Lower leg skin (tissue), 4 donors: ENCODE measurements around the gene SYTL1. TPM values are rescaled to one million over a fixed set of nuclear protein-coding genes. Genes with fewer than 3 reads are reported as not detected.

ENCODE experiments used
- DNase-seq, 2 donors: peaks; one replicate each; pipeline ENCODE4 v3.0.0-alpha.2; 2019; ENCODE audit warnings: low spot score in 2 of 2
- H3K4me3 ChIP-seq: fragments of 200-600 bp; sonication (generic); 2 replicates; pipeline ENCODE4 v1.5.1; 2017; ENCODE audit warnings: mild to moderate bottlenecking, low read depth; ENCODE audit not compliant: poor library complexity, severe bottlenecking
- CTCF ChIP-seq, 3 donors: fragments of 450-650 bp; IDR thresholded peaks; one replicate each; pipeline ENCODE4 v1.5.1; 2016; ENCODE audit warnings: antibody characterized with exemption in 3 of 3, mild to moderate bottlenecking in 3 of 3, moderate library complexity in 2 of 3
- POLR2A ChIP-seq, 2 donors: fragments of 450-650 bp; IDR thresholded peaks; one replicate each; pipeline ENCODE4 v1.6.1; 2016 to 2017; ENCODE audit warnings: antibody characterized with exemption in 2 of 2, mild to moderate bottlenecking in 1 of 2, moderate library complexity in 1 of 2
- WGBS, 2 donors: methylation state at CpG; one replicate each; pipeline ENCODE4 v1.1.5; 2018; 5-methylcytosine and 5-hydroxymethylcytosine counted together
- intact Hi-C: fragments of 100-400 bp; cut with DNase I; formaldehyde crosslinking; loops from one replicate; pipeline ENCODE4 v1.15.0; 2023; ENCODE audit warnings: low total_unique reads
- total RNA-seq, 4 donors: library from RNA; depleted of rRNA; stranded (reverse); fragments of >200 nt; gene quantifications; one replicate each; pipeline ENCODE4 v1.1.0, GENCODE V29; 2016

Gene SYTL1
- total RNA-seq, 4 donors from 2014 or later: 183 to 231 (median 219) TPM

GRCh38 chr1:27395441-27396195 is 53.8 kb downstream of the SYTL1 start:
- DNase-seq: peak; percentile 68 to 96
- no peak overlapping the region for H3K4me3 ChIP-seq
- TF ChIP-seq POLR2A (IDR thresholded peaks at IDR 0.05): no peak
- peak in 1 of 3 donors; percentile 89 for TF ChIP-seq CTCF (IDR thresholded peaks at IDR 0.05)
- 7 to 9% methylated on average over 10 of the region's 10 CpGs for WGBS, 2 donors
- intact Hi-C loops: loop anchor here (2.0 to 10.0 kb wide), 2 partner anchors 95 to 291 kb away; no protein-coding TSS in a partner anchor

- intact Hi-C loops: loop anchor here (10.0 kb wide), 1 partner anchor 292 kb away; no protein-coding TSS in a partner anchor
- TF ChIP-seq POLR2A (IDR thresholded peaks at IDR 0.05) (no peak), CTCF (IDR thresholded peaks at IDR 0.05) (no peak)
- H3K4me3 ChIP-seq: no peak overlapping the region
- 45 to 61% methylated on average over 3 of the region's 3 CpGs for WGBS, 2 donors
- no peak for DNase-seq
These were observed 55.3 kb downstream of the SYTL1 start for GRCh38 chr1:27397110-27397509.

GRCh38 chr1:27397749-27398148 is 55.9 kb downstream of the SYTL1 start:
- no peak overlapping the region for H3K4me3 ChIP-seq
- intact Hi-C loops: loop anchor here (10.0 kb wide), 1 partner anchor 293 kb away; no protein-coding TSS in a partner anchor
- no peak for DNase-seq
- 64 to 73% methylated on average over 7 of the region's 7 CpGs for WGBS, 2 donors
- TF ChIP-seq CTCF (IDR thresholded peaks at IDR 0.05) (no peak), POLR2A (IDR thresholded peaks at IDR 0.05) (no peak)

GRCh38 chr1:27398405-27399149 is 56.8 kb downstream of the SYTL1 start:
- no peak overlapping the region for H3K4me3 ChIP-seq
- intact Hi-C loops: loop anchor here (10.0 kb wide), 1 partner anchor 294 kb away; no protein-coding TSS in a partner anchor
- WGBS, 2 donors: 81% methylated on average over 2 to 4 of the region's 4 CpGs
- no peak for DNase-seq
- no peak for TF ChIP-seq CTCF (IDR thresholded peaks at IDR 0.05)
- no peak for TF ChIP-seq POLR2A (IDR thresholded peaks at IDR 0.05)

GRCh38 chr1:27399251-27400025 is 57.6 kb downstream of the SYTL1 start:
- intact Hi-C loops: loop anchor here (10.0 kb wide), 2 partner anchors 265 to 295 kb away; no protein-coding TSS in a partner anchor
- TF ChIP-seq CTCF (IDR thresholded peaks at IDR 0.05) (no peak), POLR2A (IDR thresholded peaks at IDR 0.05) (no peak)
- DNase-seq: no peak
- no peak overlapping the region for H3K4me3 ChIP-seq
- whole genome bisulfite sequencing, 2 donors: 48 to 57% methylated on average over 12 to 19 of the region's 19 CpGs
